Tibial nerve (tissue), 4 donors: ENCODE results near the gene CATSPERZ. TPM values are rescaled to one million over a fixed set of nuclear protein-coding genes. Genes with fewer than 3 reads are reported as not detected.

ENCODE experiments used
- DNase-seq, 2 donors: peaks; one replicate each; pipeline ENCODE4 v3.0.0-alpha.2; 2019; ENCODE audit warnings: low spot score in 2 of 2
- H3K27ac ChIP-seq, 4 donors: fragments of 200-600 bp; sonication (generic) in 3 of 4; one replicate each; pipeline ENCODE4 v1.5.1; 2017 to 2019; ENCODE audit warnings: mild to moderate bottlenecking in 1 of 4
- H3K27me3 ChIP-seq, 2 donors: fragments of 200-600 bp; sonication (generic) in 1 of 2; one replicate each; pipeline versions ENCODE4 v1.5.1 to v1.6.0; 2017 to 2019
- H3K36me3 ChIP-seq, 3 donors: fragments of 200-600 bp; sonication (generic); one replicate each; pipeline ENCODE4 v1.5.1; 2018 to 2019
- H3K4me1 ChIP-seq, 4 donors: fragments of 200-600 bp; sonication (generic) in 3 of 4; one replicate each; pipeline ENCODE4 v1.5.1; 2017 to 2019
- H3K4me3 ChIP-seq, 4 donors: fragments of 200-600 bp; sonication (generic) in 3 of 4; one replicate each; pipeline ENCODE4 v1.5.1; 2017 to 2019; ENCODE audit warnings: mild to moderate bottlenecking in 1 of 4, moderate library complexity in 1 of 4
- H3K9me3 ChIP-seq, 4 donors: fragments of 200-600 bp; sonication (generic) in 3 of 4; one replicate each; pipeline ENCODE4 v1.5.1; 2017 to 2019
- EP300 ChIP-seq, 2 donors: sonication (generic); formaldehyde crosslinking; IDR thresholded peaks; one replicate each; pipeline ENCODE4 v1.6.1; 2017; ENCODE audit warnings: antibody characterized with exemption in 2 of 2, mild to moderate bottlenecking in 1 of 2
- POLR2A ChIP-seq, 2 donors: fragments of 450-650 bp; IDR thresholded peaks; one replicate each; pipeline ENCODE4 v1.6.1; 2017; ENCODE audit warnings: antibody characterized with exemption in 2 of 2, mild to moderate bottlenecking in 2 of 2, moderate library complexity in 2 of 2
- WGBS, 2 donors: methylation state at CpG; one replicate each; pipeline ENCODE4 v1.1.5; 2018; 5-methylcytosine and 5-hydroxymethylcytosine counted together
- total RNA-seq, 4 donors: library from RNA; depleted of rRNA; stranded (reverse); fragments of >200 nt; gene quantifications; one replicate each; pipeline ENCODE4 v1.1.0, GENCODE V29; 2016
- TF ChIP-seq, protein P1 (sequence below), 5 experiments: fragments of 200-600 bp in 3 of 5; fragments of 450-650 bp in 2 of 5; sonication (generic) in 3 of 5; IDR thresholded peaks; one replicate each; pipeline ENCODE4 v1.5.1; 2016 to 2019; ENCODE audit warnings: antibody characterized with exemption in 5 of 5, mild to moderate bottlenecking in 3 of 5, moderate library complexity in 2 of 5

CATSPERZ gene
- total RNA-seq, 4 donors from 2014 or later, result not detected

DNA sequence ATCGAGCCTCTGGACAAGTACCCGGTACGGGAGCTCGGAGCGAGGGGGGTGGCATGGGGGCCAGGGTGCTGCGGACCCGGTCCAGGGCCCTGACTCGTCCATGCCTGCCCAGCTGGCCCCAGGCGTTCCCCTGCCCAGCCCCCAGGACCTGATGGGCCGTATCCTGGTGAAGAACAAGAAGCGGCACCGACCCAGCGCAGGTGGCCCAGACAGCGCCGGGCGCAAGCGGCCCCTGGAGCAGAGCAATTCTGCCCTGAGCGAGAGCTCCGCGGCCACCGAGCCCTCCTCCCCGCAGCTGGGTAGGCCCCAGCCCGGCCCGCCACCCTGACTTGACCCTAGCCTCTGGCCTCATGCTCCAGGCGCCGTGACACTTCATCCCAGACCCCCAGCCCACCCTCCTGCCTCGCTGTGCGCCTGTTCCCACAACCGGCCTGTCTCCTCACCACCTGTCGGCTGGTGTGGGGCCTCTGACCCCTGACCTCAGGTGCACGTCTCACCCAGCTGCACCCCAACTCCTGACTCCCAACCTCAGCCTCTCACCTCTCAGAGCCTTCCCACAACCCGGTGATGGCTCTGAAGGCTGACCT lies 41.1 kb upstream of the CATSPERZ start:
- H3K4me3 ChIP-seq, result no peak overlapping the region
- H3K27ac ChIP-seq, result no peak overlapping the region
- DNase-seq, result no peak
- peaks cover 0 to 2% (median 0%) of the 10 kb centered on the region in 4 donors for H3K4me1 ChIP-seq
- H3K9me3 ChIP-seq, result no peaks in the 10 kb centered on the region
- WGBS, 2 donors, result 88 to 90% methylated on average over 25 to 32 of the region's 32 CpGs
- TF ChIP-seq POLR2A (IDR thresholded peaks at IDR 0.05), result no peak
- no peak for TF ChIP-seq EP300 (IDR thresholded peaks at IDR 0.05)
- H3K36me3 ChIP-seq, result peaks cover 0 to 95% (median 6%) of the 10 kb centered on the region in 3 donors
- H3K27me3 ChIP-seq, result no peaks in the 10 kb centered on the region

DNA sequence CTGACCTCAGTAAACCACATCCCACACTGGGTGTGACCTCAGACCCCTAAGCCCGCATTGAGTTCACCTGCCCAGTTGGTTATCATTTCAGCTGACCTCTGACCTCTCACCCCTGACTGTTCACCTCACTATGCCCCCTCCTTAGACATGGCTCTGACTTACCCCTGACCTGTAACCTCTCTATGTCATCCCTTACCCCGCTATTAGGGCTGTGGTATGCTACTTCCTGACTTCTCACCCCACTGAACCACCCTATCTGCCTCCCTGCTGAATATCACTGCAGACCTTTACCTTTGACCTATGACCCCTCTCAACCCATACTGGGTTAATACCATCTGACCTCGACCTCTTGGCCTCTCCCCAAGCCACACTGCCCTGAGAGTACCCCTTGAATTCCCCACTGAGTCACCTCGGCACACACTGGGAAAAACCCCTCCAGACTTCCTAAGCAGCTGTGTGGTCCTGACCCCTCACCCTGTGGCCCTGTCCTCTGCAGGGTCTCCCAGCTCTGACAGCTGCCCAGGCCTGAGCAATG lies 40.6 kb upstream of the CATSPERZ start:
- no peak overlapping the region for H3K27ac ChIP-seq
- TF ChIP-seq EP300 (IDR thresholded peaks at IDR 0.05) (no peak), POLR2A (IDR thresholded peaks at IDR 0.05) (no peak)
- TF ChIP-seq, protein P1, sequence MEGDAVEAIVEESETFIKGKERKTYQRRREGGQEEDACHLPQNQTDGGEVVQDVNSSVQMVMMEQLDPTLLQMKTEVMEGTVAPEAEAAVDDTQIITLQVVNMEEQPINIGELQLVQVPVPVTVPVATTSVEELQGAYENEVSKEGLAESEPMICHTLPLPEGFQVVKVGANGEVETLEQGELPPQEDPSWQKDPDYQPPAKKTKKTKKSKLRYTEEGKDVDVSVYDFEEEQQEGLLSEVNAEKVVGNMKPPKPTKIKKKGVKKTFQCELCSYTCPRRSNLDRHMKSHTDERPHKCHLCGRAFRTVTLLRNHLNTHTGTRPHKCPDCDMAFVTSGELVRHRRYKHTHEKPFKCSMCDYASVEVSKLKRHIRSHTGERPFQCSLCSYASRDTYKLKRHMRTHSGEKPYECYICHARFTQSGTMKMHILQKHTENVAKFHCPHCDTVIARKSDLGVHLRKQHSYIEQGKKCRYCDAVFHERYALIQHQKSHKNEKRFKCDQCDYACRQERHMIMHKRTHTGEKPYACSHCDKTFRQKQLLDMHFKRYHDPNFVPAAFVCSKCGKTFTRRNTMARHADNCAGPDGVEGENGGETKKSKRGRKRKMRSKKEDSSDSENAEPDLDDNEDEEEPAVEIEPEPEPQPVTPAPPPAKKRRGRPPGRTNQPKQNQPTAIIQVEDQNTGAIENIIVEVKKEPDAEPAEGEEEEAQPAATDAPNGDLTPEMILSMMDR (IDR thresholded peaks at IDR 0.05), result no peak
- H3K9me3 ChIP-seq, result no peaks in the 10 kb centered on the region
- no peaks in the 10 kb centered on the region for H3K4me1 ChIP-seq
- no peaks in the 10 kb centered on the region for H3K27me3 ChIP-seq
- DNase-seq, result no peak
- peaks cover 0 to 98% (median 6%) of the 10 kb centered on the region in 3 donors for H3K36me3 ChIP-seq
- no peak overlapping the region for H3K4me3 ChIP-seq
- WGBS, 2 donors, result 68 to 77% methylated on average over 4 of the region's 4 CpGs

DNA sequence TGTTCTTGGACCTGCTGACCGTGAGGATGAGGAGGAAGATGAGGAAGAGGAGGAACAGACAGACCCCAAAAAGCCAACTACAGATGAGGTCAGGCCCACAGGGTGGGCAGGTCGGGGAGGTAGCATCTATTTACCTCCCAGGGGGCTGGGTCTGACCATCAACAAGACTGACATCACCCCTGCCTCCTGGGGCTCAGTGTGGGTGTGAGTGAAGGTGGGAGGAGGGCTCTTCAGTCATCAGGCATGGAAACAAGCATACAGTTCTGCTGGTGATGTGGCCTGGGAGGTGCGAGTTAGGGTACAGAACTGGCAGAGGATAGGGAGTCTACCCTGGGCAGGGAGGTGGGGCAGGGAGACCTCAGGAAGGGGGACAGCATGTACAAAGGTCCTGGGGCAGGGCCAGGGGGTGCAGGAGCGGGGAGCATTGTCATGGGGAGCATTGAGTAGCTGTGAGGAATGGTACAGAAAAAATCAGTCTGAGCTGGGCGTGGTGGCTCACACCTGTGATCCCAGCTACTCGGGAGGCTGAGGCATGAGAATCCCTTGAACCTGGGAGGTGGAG lies 39.9 kb upstream of the CATSPERZ start:
- Histone ChIP-seq H3K9me3 (no peaks in the 10 kb centered on the region), H3K27me3 (no peaks in the 10 kb centered on the region), H3K36me3 (peaks cover 0 to 98% (median 6%) of the 10 kb centered on the region in 3 donors), H3K4me1 (no peaks in the 10 kb centered on the region), H3K27ac (no peak overlapping the region), H3K4me3 (no peak overlapping the region)
- TF ChIP-seq POLR2A (IDR thresholded peaks at IDR 0.05), result no peak
- no peak for TF ChIP-seq EP300 (IDR thresholded peaks at IDR 0.05)
- TF ChIP-seq, protein P1 (IDR thresholded peaks at IDR 0.05), result no peak
- DNase-seq, result no peak
- whole genome bisulfite sequencing, 2 donors, result 89 to 95% methylated on average over 6 of the region's 6 CpGs

DNA sequence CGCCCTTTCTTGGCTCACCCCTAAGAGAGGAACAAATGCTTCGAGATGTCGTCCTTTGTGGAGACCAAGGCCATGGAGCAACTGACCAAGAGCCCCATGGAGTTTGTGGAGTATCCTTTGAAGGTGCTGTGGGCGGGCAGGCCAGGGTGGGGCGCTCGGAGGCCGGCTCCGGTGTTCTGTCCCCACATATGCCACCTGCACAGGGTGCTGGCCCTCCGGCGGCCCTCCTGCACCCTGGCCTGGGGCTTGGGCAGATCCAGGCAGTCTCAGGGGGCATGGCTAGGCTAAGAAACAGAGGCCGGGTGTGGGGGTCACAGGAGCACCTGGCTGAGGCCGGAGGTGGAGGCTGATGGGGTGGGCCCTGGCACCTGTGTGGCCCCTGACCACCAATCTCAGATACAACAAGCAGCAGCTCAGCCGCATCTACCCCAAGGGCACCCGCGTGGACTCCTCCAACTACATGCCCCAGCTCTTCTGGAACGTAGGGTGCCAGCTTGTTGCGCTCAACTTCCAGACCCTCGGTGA lies 38.5 kb upstream of the CATSPERZ start:
- 90 to 92% methylated on average over 15 to 17 of the region's 18 CpGs for WGBS, 2 donors
- no peak overlapping the region for H3K27ac ChIP-seq
- TF ChIP-seq EP300 (IDR thresholded peaks at IDR 0.05) (no peak), POLR2A (IDR thresholded peaks at IDR 0.05) (no peak)
- TF ChIP-seq, protein P1 (IDR thresholded peaks at IDR 0.05), result no peak
- H3K4me1 ChIP-seq, result no peaks in the 10 kb centered on the region
- H3K9me3 ChIP-seq, result no peaks in the 10 kb centered on the region
- H3K4me3 ChIP-seq, result no peak overlapping the region
- H3K36me3 ChIP-seq, result peaks cover 0 to 98% (median 6%) of the 10 kb centered on the region in 3 donors
- DNase-seq, result no peak
- H3K27me3 ChIP-seq, result no peaks in the 10 kb centered on the region

DNA sequence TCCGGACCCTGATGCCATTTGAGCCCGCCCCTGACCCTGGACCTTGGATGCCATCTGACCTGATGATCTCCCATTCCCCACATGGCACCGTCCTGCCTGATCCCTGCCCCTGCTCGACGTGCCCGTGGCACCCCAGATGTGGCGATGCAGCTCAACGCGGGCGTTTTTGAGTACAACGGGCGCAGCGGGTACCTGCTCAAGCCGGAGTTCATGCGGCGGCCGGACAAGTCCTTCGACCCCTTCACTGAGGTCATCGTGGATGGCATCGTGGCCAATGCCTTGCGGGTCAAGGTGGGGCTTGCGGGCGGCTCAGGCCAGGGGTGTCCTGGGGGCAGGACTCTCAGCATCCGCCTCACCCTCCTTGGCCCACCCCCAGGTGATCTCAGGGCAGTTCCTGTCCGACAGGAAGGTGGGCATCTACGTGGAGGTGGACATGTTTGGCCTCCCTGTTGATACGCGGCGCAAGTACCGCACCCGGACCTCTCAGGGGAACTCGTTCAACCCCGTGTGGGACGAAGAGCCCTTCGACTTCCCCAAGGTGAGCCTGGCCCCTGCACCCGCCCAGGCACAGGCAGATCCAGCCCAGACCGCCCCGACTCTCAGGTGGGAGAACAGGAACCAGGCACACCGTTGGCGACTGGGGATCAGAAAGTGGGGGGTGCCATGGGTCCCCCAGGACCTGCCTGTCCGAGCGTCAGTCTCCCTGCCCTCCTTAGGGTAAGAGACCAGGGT lies 37.7 kb upstream of the CATSPERZ start:
- Histone ChIP-seq H3K4me3 (no peak overlapping the region), H3K27me3 (no peaks in the 10 kb centered on the region), H3K4me1 (peaks cover 0 to 8% (median 5%) of the 10 kb centered on the region in 4 donors), H3K36me3 (peaks cover 0 to 97% (median 6%) of the 10 kb centered on the region in 3 donors), H3K27ac (no peak overlapping the region), H3K9me3 (no peaks in the 10 kb centered on the region)
- whole genome bisulfite sequencing, 2 donors, result 91 to 92% methylated on average over 34 to 36 of the region's 42 CpGs
- DNase-seq, result no peak
- TF ChIP-seq, protein P1 (IDR thresholded peaks at IDR 0.05), result no peak
- no peak for TF ChIP-seq POLR2A (IDR thresholded peaks at IDR 0.05)
- TF ChIP-seq EP300 (IDR thresholded peaks at IDR 0.05), result no peak
